Measurements from ENCODE around the gene IGFLR1. TPM values are rescaled to one million over a fixed set of nuclear protein-coding genes. Genes with fewer than 3 reads are reported as not detected.
A peak's percentile ranks its signal among the peaks of the same experiment; 100 is the strongest.

IGFLR1 gene, protein sequence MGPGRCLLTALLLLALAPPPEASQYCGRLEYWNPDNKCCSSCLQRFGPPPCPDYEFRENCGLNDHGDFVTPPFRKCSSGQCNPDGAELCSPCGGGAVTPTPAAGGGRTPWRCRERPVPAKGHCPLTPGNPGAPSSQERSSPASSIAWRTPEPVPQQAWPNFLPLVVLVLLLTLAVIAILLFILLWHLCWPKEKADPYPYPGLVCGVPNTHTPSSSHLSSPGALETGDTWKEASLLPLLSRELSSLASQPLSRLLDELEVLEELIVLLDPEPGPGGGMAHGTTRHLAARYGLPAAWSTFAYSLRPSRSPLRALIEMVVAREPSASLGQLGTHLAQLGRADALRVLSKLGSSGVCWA
- 4.2 and 5.3 TPM in 2 replicates for polyA plus RNA-seq (2013)

DNA sequence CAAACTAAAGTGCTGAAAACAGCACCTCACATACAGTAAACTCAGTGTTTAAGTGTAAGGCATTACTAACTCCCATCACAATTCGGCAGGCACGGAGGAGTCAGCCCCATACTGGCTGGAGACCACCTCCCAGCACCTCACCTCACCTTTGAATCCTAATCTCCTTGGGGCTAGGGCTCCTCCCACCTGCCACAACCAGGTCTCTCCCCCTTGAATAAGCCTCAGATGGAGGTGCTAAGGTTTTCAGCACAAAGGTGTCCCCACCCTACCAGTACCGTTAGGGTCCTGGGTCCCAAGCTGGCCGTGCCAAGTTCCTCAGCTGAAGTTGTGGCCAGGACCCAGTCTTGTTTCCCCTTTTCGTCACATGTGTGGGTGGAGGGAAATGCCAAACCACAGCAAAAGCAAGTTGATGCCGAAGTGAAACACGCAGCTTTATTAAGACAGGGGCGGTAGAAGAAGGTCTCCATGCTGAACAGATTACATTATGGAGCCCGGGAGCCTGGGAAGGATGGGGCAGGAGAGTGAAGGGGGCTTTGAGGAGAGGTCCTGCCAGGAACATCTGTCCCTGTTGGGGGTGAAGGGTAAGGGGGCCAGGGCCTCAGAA lies at the start of gene IGFLR1:
IGFLR1 (minus strand) TSS at position 332 of the 604 bp plus-strand sequence. CDS start 1,272 bp downstream, outside the sequence.
- DNase-seq, result peak in 1 of 2 donors; percentile 14
- WGBS (ENCODE audit: extremely low coverage, insufficient coverage, insufficient read length), result no CpG with 5 or more reads among the region's 9 CpGs
- Histone ChIP-seq H2AK5ac (ENCODE audit: low read length) (no peak within 1 kb of the TSS), H3K14ac (ENCODE audit: low read length) (no peak within 1 kb of the TSS), H3K36me3 (ENCODE audit: control insufficient read depth in 1 of 2, insufficient read depth in 2 of 2, low read length in 2 of 2) (peaks cover 22 to 23% of the 10 kb centered on the region in 2 experiments), H3K9me3 (ENCODE audit: insufficient read depth, low read depth, low read length) (peaks cover 3% of the 10 kb centered on the region), H2BK120ac (ENCODE audit: insufficient read depth, low read length, poor library complexity) (no peak within 1 kb of the TSS), H4K12ac (ENCODE audit: low read depth, low read length) (no peak within 1 kb of the TSS), H3K79me1 (ENCODE audit: low read length) (peaks cover 6% of the 10 kb centered on the region), H2AFZ (ENCODE audit: insufficient read depth, low read length, poor library complexity) (no peak within 1 kb of the TSS), H3K4me1 (ENCODE audit: control insufficient read depth in 1 of 2, insufficient read depth in 2 of 2, low read length in 2 of 2) (peaks cover 14 to 20% of the 10 kb centered on the region in 2 experiments), H3K9ac (ENCODE audit: low read length) (no peak within 1 kb of the TSS), H3K27me3 (ENCODE audit: insufficient read depth, low read length) (no peaks in the 10 kb centered on the region), H2BK12ac (ENCODE audit: low read length) (no peak within 1 kb of the TSS), H3K27ac (ENCODE audit: low read depth, low read length) (no peak within 1 kb of the TSS), H2BK5ac (ENCODE audit: low read depth, low read length, poor library complexity) (no peak within 1 kb of the TSS), H3K23ac (ENCODE audit: low read length) (no peak within 1 kb of the TSS), H4K8ac (ENCODE audit: low read depth, low read length) (no peak within 1 kb of the TSS), H3K18ac (ENCODE audit: low read length) (no peak within 1 kb of the TSS), H3K4me2 (ENCODE audit: low read length) (peak within 1 kb of the TSS; percentile 90), H3K4ac (ENCODE audit: low read depth, low read length) (no peak within 1 kb of the TSS), H4K91ac (ENCODE audit: low read depth, low read length) (no peak within 1 kb of the TSS), H3K4me3 (ENCODE audit: low read depth, low read length) (no peak within 1 kb of the TSS), H3K79me2 (ENCODE audit: control insufficient read depth, insufficient read depth, low read length, poor library complexity) (peaks cover 3% of the 10 kb centered on the region)

DNA sequence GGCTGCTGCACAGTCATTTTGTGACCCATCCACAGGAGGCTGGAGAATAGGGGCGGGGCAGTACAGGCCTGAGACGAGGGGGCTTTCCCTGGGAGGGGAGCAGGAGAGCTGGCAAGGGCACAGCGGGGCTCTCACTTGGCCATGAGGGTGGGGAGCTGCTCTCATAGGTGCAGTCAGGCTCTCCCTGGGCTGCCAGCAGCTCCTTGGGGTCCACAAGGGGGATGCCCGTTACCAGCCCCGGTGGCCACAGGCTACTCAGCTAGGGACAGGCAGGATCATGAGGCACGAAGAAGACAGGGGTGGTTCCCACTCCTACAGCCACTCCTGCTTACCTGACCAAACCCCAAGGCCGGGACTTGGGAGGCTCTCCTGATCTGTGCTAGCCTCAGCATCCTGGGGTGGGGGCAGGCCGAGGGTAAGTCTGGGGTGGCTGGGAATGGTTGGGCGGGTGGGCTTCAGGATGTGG lies 49.6 kb upstream of the IGFLR1 start:
- Histone ChIP-seq H2BK5ac (ENCODE audit: low read depth, low read length, poor library complexity) (no peak overlapping the region), H2AFZ (ENCODE audit: insufficient read depth, low read length, poor library complexity) (no peak overlapping the region), H2AK5ac (ENCODE audit: low read length) (no peak overlapping the region), H3K4me3 (ENCODE audit: low read depth, low read length) (no peak overlapping the region), H3K79me1 (ENCODE audit: low read length) (no peaks in the 10 kb centered on the region), H3K27me3 (ENCODE audit: insufficient read depth, low read length) (peaks cover 9% of the 10 kb centered on the region), H2BK120ac (ENCODE audit: insufficient read depth, low read length, poor library complexity) (no peak overlapping the region), H3K18ac (ENCODE audit: low read length) (no peak overlapping the region), H3K79me2 (ENCODE audit: control insufficient read depth, insufficient read depth, low read length, poor library complexity) (no peaks in the 10 kb centered on the region), H2BK12ac (ENCODE audit: low read length) (no peak overlapping the region), H3K27ac (ENCODE audit: low read depth, low read length) (no peak overlapping the region), H3K9ac (ENCODE audit: low read length) (no peak overlapping the region), H3K4me1 (ENCODE audit: control insufficient read depth in 1 of 2, insufficient read depth in 2 of 2, low read length in 2 of 2) (no peaks in the 10 kb centered on the region), H3K4ac (ENCODE audit: low read depth, low read length) (no peak overlapping the region), H3K4me2 (ENCODE audit: low read length) (no peak overlapping the region), H3K9me3 (ENCODE audit: insufficient read depth, low read depth, low read length) (peaks cover 2% of the 10 kb centered on the region), H3K23ac (ENCODE audit: low read length) (no peak overlapping the region), H3K14ac (ENCODE audit: low read length) (no peak overlapping the region), H4K12ac (ENCODE audit: low read depth, low read length) (no peak overlapping the region), H4K91ac (ENCODE audit: low read depth, low read length) (no peak overlapping the region), H4K8ac (ENCODE audit: low read depth, low read length) (no peak overlapping the region), H3K36me3 (ENCODE audit: control insufficient read depth in 1 of 2, insufficient read depth in 2 of 2, low read length in 2 of 2) (peaks cover 0 to 2% of the 10 kb centered on the region in 2 experiments)
- WGBS (ENCODE audit: extremely low coverage, insufficient coverage, insufficient read length), result no CpG with 5 or more reads among the region's 9 CpGs
- no peak for DNase-seq

DNA sequence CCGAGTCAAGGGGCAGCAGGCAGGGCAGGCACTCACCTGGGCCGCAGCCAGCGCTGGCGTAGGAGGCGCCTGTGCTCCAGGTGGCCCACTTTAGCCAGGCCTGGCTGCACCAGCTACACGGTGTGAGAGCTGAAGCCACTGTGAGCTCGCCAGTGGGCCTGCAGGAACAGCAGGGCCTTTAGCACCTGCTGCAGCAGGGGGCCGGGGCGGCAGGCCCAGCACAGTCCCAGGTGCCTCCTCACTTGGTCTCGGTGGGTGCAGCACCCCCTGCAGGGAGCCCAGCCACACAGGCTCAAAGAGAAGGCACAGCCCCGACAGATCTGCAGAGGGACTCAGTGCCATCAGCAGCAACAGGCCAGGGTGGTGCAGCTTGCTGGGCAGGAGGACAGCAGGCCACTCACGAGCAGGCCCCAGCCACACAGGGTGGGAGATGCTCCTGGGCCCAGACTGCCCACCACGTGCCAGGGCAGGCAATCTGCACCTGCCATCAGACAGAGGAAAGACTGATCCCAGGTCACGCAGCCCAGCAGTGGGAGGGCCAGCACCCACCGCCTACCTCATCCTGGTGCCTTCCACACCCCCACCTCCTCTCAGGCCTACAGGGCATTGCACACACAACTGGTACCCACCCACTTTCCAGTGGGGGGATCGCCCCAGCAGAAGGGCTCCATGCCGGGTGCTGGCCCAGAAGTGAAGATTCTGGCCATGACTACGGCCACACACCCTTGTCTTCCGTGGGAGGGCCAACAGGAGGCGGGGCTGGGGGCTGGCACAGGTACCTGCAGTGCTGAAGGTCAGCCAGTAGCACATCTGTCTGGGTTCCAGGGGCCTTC lies 48.9 kb upstream of the IGFLR1 start:
- H3K9me3 ChIP-seq (ENCODE audit: insufficient read depth, low read depth, low read length), result peaks cover 2% of the 10 kb centered on the region
- WGBS (ENCODE audit: extremely low coverage, insufficient coverage, insufficient read length), result no CpG with 5 or more reads among the region's 20 CpGs
- no peak overlapping the region for H3K4ac ChIP-seq (ENCODE audit: low read depth, low read length)
- H4K91ac ChIP-seq (ENCODE audit: low read depth, low read length), result no peak overlapping the region
- no peak overlapping the region for H2BK120ac ChIP-seq (ENCODE audit: insufficient read depth, low read length, poor library complexity)
- H3K27me3 ChIP-seq (ENCODE audit: insufficient read depth, low read length), result peaks cover 4% of the 10 kb centered on the region
- no peak overlapping the region for H3K27ac ChIP-seq (ENCODE audit: low read depth, low read length)
- H3K23ac ChIP-seq (ENCODE audit: low read length), result no peak overlapping the region
- H2BK12ac ChIP-seq (ENCODE audit: low read length), result no peak overlapping the region
- H2BK5ac ChIP-seq (ENCODE audit: low read depth, low read length, poor library complexity), result no peak overlapping the region
- no peak overlapping the region for H3K14ac ChIP-seq (ENCODE audit: low read length)
- no peaks in the 10 kb centered on the region for H3K79me2 ChIP-seq (ENCODE audit: control insufficient read depth, insufficient read depth, low read length, poor library complexity)
- no peak overlapping the region for H4K8ac ChIP-seq (ENCODE audit: low read depth, low read length)
- no peak overlapping the region for H3K18ac ChIP-seq (ENCODE audit: low read length)
- no peak overlapping the region for H4K12ac ChIP-seq (ENCODE audit: low read depth, low read length)
- no peak overlapping the region for H3K4me3 ChIP-seq (ENCODE audit: low read depth, low read length)
- peaks cover 0 to 2% of the 10 kb centered on the region in 2 experiments for H3K36me3 ChIP-seq (ENCODE audit: control insufficient read depth in 1 of 2, insufficient read depth in 2 of 2, low read length in 2 of 2)
- no peak overlapping the region for H3K4me2 ChIP-seq (ENCODE audit: low read length)
- no peak for DNase-seq
- H3K9ac ChIP-seq (ENCODE audit: low read length), result no peak overlapping the region
- H2AK5ac ChIP-seq (ENCODE audit: low read length), result no peak overlapping the region
- H2AFZ ChIP-seq (ENCODE audit: insufficient read depth, low read length, poor library complexity), result no peak overlapping the region
- no peaks in the 10 kb centered on the region for H3K4me1 ChIP-seq (ENCODE audit: control insufficient read depth in 1 of 2, insufficient read depth in 2 of 2, low read length in 2 of 2)
- no peaks in the 10 kb centered on the region for H3K79me1 ChIP-seq (ENCODE audit: low read length)

Data from trophoblast cell (in vitro differentiated cells and primary cell).